Smooth muscle cell (in vitro differentiated cells): ENCODE measurements around the gene CENPQ. TPM values are rescaled to one million over a fixed set of nuclear protein-coding genes. Genes with fewer than 3 reads are reported as not detected.

Source experiments
- DNase-seq: peaks from one replicate; lab custom pipeline; 2025; ENCODE audit not compliant: unreplicated experiment; lab: John Stamatoyannopoulos, UW
- H2AFZ ChIP-seq: fragments of 200-600 bp; sonication (generic); 2 replicates; pipeline ENCODE4 v1.6.0; 2016; ENCODE audit warnings: antibody characterized with exemption, low read depth, mild to moderate bottlenecking
- H3F3A ChIP-seq: fragments of 200-600 bp; sonication (generic); 2 replicates; pipeline ENCODE4 v1.6.0; 2017; ENCODE audit warnings: antibody characterized with exemption, low read depth
- H3K27ac ChIP-seq: fragments of 200-600 bp; sonication (generic); 2 replicates; pipeline ENCODE4 v1.5.1; 2016; ENCODE audit warnings: low read depth, mild to moderate bottlenecking
- H3K27me3 ChIP-seq: fragments of 200-600 bp; sonication (generic); 2 replicates; pipeline ENCODE4 v1.6.1; 2016; ENCODE audit warnings: low read depth, mild to moderate bottlenecking
- H3K36me3 ChIP-seq: fragments of 200-600 bp; sonication (generic); 2 replicates; pipeline ENCODE4 v1.5.1; 2016; ENCODE audit warnings: low read depth
- H3K4me1 ChIP-seq: fragments of 200-600 bp; sonication (generic); 2 replicates; pipeline ENCODE4 v1.5.1; 2016; ENCODE audit warnings: low read depth
- H3K4me2 ChIP-seq: fragments of 200-600 bp; sonication (generic); 2 replicates; pipeline ENCODE4 v1.6.0; 2016; ENCODE audit warnings: mild to moderate bottlenecking
- H3K4me3 ChIP-seq: fragments of 200-600 bp; sonication (generic); 2 replicates; pipeline ENCODE4 v1.5.1; 2016; ENCODE audit warnings: mild to moderate bottlenecking
- H3K79me2 ChIP-seq: fragments of 200-600 bp; sonication (generic); 2 replicates; pipeline ENCODE4 v1.6.0; 2016; ENCODE audit warnings: low read depth, mild to moderate bottlenecking
- H3K9ac ChIP-seq: fragments of 200-600 bp; sonication (generic); 2 replicates; pipeline ENCODE4 v1.6.0; 2016; ENCODE audit warnings: low read depth
- H3K9me3 ChIP-seq: fragments of 200-600 bp; sonication (generic); replicated peaks from 2 replicates; pipeline ENCODE4 v1.5.1; 2016; ENCODE audit warnings: low read depth
- H4K20me1 ChIP-seq: fragments of 200-600 bp; sonication (generic); 2 replicates; pipeline ENCODE4 v1.6.0; 2016; ENCODE audit warnings: low read depth
- WGBS: methylation state at CpG from one replicate; pipeline ENCODE4 v1.1.7; 2016; ENCODE audit warnings: low lambda C conversion rate; 5-methylcytosine and 5-hydroxymethylcytosine counted together
- polyA plus RNA-seq: library from polyadenylated mRNA; unstranded; fragments of >200 nt; fragmentation: Nextera tagmentation; extraction: Ambion mirVana; gene quantifications from 2 replicates; pipeline ENCODE4 v1.2.1, GENCODE V29; 2016
- total RNA-seq: library from RNA; depleted of rRNA; stranded (reverse); fragments of >200 nt; gene quantifications from 2 replicates; pipeline ENCODE4 v1.2.3, GENCODE V29; 2014
- TF ChIP-seq, protein P1 (sequence below): fragments of 200-600 bp; sonication (generic); IDR thresholded peaks from 2 replicates; pipeline ENCODE4 v1.5.1; 2017; ENCODE audit warnings: borderline replicate concordance, mild to moderate bottlenecking, antibody characterized with exemption; ENCODE audit not compliant: insufficient read depth, poor library complexity, severe bottlenecking

Gene CENPQ
- total and polyA plus RNA-seq, 2 experiments from 2014 or later: 9.2 to 15.1 TPM

DNA sequence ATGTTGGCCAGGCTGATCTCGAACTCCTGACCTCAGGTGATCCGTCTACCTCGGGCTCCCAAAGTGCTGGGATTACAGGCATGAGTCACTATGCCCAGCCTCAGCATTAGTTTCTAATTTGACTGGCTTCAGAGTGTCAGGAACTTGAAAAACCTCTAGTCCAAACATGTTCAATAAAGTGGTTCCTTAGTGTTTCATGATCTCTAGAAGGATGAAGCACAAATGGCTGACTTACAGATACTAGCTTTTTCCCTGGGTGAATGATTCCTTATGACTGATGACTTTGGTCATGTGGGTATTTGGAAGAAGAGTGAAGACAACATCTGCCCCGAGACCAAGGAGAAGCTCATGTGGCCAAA lies 53.0 kb downstream of the CENPQ start:
- H3K27me3 ChIP-seq: no peaks in the 10 kb centered on the region
- H3K9me3 ChIP-seq: no peaks in the 10 kb centered on the region
- 86% methylated on average over 4 of the region's 4 CpGs for WGBS
- no peaks in the 10 kb centered on the region for H3F3A ChIP-seq
- no peak overlapping the region for H3K4me3 ChIP-seq
- no peaks in the 10 kb centered on the region for H3K79me2 ChIP-seq
- H3K4me1 ChIP-seq: no peaks in the 10 kb centered on the region
- no peaks in the 10 kb centered on the region for H3K36me3 ChIP-seq
- H3K9ac ChIP-seq: no peak overlapping the region
- DNase-seq: no peak
- no peak overlapping the region for H3K27ac ChIP-seq
- H3K4me2 ChIP-seq: no peak overlapping the region
- no peaks in the 10 kb centered on the region for H4K20me1 ChIP-seq
- no peak overlapping the region for H2AFZ ChIP-seq
- TF ChIP-seq, protein P1, sequence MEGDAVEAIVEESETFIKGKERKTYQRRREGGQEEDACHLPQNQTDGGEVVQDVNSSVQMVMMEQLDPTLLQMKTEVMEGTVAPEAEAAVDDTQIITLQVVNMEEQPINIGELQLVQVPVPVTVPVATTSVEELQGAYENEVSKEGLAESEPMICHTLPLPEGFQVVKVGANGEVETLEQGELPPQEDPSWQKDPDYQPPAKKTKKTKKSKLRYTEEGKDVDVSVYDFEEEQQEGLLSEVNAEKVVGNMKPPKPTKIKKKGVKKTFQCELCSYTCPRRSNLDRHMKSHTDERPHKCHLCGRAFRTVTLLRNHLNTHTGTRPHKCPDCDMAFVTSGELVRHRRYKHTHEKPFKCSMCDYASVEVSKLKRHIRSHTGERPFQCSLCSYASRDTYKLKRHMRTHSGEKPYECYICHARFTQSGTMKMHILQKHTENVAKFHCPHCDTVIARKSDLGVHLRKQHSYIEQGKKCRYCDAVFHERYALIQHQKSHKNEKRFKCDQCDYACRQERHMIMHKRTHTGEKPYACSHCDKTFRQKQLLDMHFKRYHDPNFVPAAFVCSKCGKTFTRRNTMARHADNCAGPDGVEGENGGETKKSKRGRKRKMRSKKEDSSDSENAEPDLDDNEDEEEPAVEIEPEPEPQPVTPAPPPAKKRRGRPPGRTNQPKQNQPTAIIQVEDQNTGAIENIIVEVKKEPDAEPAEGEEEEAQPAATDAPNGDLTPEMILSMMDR: no peak

DNA sequence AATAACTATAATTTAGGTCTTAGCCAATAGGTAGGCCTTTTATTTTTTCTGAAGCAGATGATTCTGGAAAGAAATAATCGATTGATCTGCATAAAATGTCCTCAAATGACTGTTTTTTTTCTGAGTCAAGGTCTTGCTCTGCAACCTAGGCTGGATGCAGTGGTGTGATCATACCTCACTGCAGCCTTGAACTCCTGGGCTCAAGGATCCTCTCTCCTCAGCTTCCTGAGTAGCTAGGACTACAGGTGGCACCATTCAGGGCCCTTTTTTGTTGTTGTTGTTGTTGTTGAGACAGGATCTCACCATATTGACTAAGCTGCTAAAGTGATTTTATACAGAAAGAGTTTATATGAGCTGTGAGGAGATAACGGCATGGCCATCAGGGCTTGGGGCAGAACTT lies 54.7 kb downstream of the CENPQ start:
- Histone ChIP-seq H3K27ac (no peak overlapping the region), H4K20me1 (no peaks in the 10 kb centered on the region), H3K79me2 (no peaks in the 10 kb centered on the region), H3K4me1 (no peaks in the 10 kb centered on the region), H3K4me3 (no peak overlapping the region), H3K27me3 (no peaks in the 10 kb centered on the region), H3F3A (no peaks in the 10 kb centered on the region), H2AFZ (no peak overlapping the region), H3K9me3 (no peaks in the 10 kb centered on the region), H3K36me3 (no peaks in the 10 kb centered on the region), H3K9ac (no peak overlapping the region), H3K4me2 (no peak overlapping the region)
- 94% methylated on average over 2 of the region's 2 CpGs for WGBS
- DNase-seq: no peak
- TF ChIP-seq, protein P1: no peak

- H3K27me3 ChIP-seq: no peaks in the 10 kb centered on the region
- H3K27ac ChIP-seq: no peak overlapping the region
- no peaks in the 10 kb centered on the region for H3K36me3 ChIP-seq
- no peaks in the 10 kb centered on the region for H3K9me3 ChIP-seq
- WGBS: 82% methylated on average over 1 of the region's 1 CpG
- no peaks in the 10 kb centered on the region for H4K20me1 ChIP-seq
- H3K4me1 ChIP-seq: no peaks in the 10 kb centered on the region
- no peak overlapping the region for H2AFZ ChIP-seq
- no peak overlapping the region for H3K4me3 ChIP-seq
- no peak overlapping the region for H3K4me2 ChIP-seq
- DNase-seq: no peak
- H3K79me2 ChIP-seq: no peaks in the 10 kb centered on the region
- H3F3A ChIP-seq: no peaks in the 10 kb centered on the region
- TF ChIP-seq, protein P1: no peak
- no peak overlapping the region for H3K9ac ChIP-seq
Measured at GRCh38 chr6:49519660-49520059, 56.5 kb downstream of the CENPQ start.

DNA sequence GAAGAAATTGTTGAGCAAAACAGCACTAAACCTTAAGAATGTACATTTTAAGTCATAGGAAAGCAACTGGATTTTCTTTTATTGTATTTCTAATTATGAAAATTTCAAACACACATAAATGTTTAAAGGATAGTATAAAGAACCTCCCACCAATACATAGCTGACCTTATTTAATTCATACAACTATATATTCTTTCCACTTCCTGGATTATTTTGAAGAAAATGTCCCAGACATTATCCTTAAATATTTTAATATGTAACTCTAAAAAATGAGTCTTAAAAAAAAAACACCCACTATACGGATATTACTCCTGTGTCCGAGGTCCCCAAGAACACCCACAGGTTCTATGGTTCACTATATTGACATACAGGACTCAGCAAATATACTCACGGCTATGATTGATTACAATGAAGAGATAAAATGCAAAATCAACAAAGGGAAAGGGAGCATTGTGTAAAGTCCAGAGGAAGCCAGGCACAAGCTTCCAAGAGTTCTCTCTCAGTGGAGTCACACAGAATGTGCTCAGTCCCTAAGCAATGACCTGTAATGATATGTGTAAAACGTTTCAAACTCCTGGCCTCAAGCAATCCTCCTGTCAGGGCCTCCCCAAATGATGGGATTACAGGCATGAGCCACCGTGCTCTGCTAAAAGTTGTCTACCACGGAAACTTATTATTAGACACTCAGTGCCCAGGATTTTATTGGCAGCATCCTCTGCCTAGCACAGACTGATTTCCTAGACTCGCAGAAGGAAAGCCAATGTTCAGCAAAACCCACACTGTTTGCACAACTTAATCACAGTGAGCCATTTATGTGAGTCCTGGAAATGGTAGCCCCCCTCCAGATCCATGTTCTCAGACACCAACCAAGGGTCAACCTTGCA lies 59.8 kb downstream of the CENPQ start:
- H3K4me1 ChIP-seq: no peaks in the 10 kb centered on the region
- no peak for DNase-seq
- H3K9me3 ChIP-seq: no peaks in the 10 kb centered on the region
- H2AFZ ChIP-seq: no peak overlapping the region
- no peak overlapping the region for H3K9ac ChIP-seq
- no peaks in the 10 kb centered on the region for H3K27me3 ChIP-seq
- no peaks in the 10 kb centered on the region for H3K79me2 ChIP-seq
- no peak overlapping the region for H3K27ac ChIP-seq
- H4K20me1 ChIP-seq: no peaks in the 10 kb centered on the region
- WGBS: 78% methylated on average over 7 of the region's 7 CpGs
- H3K4me3 ChIP-seq: no peak overlapping the region
- H3F3A ChIP-seq: no peaks in the 10 kb centered on the region
- H3K36me3 ChIP-seq: no peaks in the 10 kb centered on the region
- no peak overlapping the region for H3K4me2 ChIP-seq
- TF ChIP-seq, protein P1: no peak
